ENCODE results near the gene CRYAB. TPM values are rescaled to one million over a fixed set of nuclear protein-coding genes. Genes with fewer than 3 reads are reported as not detected.

CRYAB gene
- polyA plus RNA-seq, 1 of the 3 experiments (the other 2 are of a cell fraction), result 0.92 TPM

DNA sequence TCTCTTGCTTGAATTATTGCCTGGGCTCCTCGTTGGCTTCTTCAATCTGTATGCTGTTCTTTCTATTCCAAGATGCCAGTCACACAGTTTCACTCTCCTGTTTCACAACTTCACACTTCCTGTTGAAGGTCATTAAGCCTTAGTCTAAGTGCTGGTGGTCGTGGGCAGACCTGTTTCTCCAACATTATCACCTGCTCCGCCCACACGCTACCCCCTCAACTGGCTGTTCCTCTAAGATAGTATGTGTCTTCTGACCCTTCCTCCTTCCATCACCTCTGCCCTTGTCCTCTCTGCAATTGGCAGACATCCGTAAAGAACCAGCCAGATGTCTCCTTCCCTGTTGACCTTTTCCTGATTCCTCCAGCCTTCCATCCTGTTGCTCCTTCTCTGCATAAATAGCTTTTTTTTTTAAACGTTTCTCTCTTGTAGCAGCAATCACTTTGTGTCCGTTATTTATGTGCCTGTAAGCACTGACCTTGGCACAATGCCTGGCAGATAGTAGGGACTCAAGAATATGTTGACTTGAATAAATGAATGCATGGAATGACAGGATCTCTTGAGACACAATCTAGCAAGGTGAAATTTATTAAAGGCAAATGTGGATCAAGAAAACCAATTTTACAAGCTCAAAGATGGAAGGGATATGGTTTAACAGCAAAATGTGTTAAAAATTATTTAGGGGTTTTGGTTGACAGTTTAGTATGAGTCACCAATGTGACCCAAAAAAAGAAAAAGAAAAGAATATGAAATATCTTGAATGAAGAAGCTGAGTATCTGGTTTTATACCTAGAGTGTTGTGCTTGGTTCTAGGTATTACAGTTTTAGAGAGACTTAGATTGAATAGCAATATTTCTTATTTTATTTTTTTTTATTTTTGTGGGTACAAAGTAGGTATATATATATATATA lies 38.2 kb upstream of the CRYAB start:
- Histone ChIP-seq H3K9ac (no peak overlapping the region), H3K4me1 (ENCODE audit: control insufficient read depth in 1 of 2, insufficient read depth in 2 of 2, low read depth in 1 of 2, low read length in 1 of 2) (peaks cover 0 to 12% of the 10 kb centered on the region in 2 experiments; a peak in 2 of 4 replicates), H3K36me3 (replicated peaks in 1 of 2; ENCODE audit: control insufficient read depth in 1 of 2, insufficient read depth in 2 of 2, low read length in 1 of 2) (peaks cover 0 to 5% of the 10 kb centered on the region in 2 experiments), H3K9me2 (no peaks in the 10 kb centered on the region), H4K20me1 (ENCODE audit: insufficient read depth) (no peaks in the 10 kb centered on the region), H3F3A (replicated peaks; ENCODE audit: insufficient read depth) (peaks cover 11% of the 10 kb centered on the region), H3K27ac (ENCODE audit: low read depth in 2 of 2, low read length in 1 of 2) (no peak overlapping the region), H3K27me3 (ENCODE audit: insufficient read depth) (no peaks in the 10 kb centered on the region), H3K4me2 (no peak overlapping the region), H3K9me3 (no peaks in the 10 kb centered on the region), H3K79me2 (ENCODE audit: insufficient read depth) (peaks cover 33% of the 10 kb centered on the region; the same call in 1 of the 2 replicates), H2AFZ (ENCODE audit: low read depth) (no peak overlapping the region), H3K4me3 (ENCODE audit: low read depth in 2 of 2, low read length in 1 of 2) (no peak overlapping the region)
- no peak for DNase-seq
- TF ChIP-seq TAF1 (IDR thresholded peaks at IDR 0.05; ENCODE audit: borderline replicate concordance, low read depth, low read length), result no peak
- no peak for TF ChIP-seq FOXM1 (IDR thresholded peaks at IDR 0.05; ENCODE audit: low read depth)
- TF ChIP-seq POLR2AphosphoS5 (IDR thresholded peaks at IDR 0.05; ENCODE audit: low read depth, low read length), result no peak
- no peak for TF ChIP-seq EZH2phosphoT487 (IDR thresholded peaks at IDR 0.05; ENCODE audit: borderline replicate concordance, low read depth)
- TF ChIP-seq GATA2 (CRISPR knock-in tag; IDR thresholded peaks at IDR 0.05), result no peak
- TF ChIP-seq, protein P1, sequence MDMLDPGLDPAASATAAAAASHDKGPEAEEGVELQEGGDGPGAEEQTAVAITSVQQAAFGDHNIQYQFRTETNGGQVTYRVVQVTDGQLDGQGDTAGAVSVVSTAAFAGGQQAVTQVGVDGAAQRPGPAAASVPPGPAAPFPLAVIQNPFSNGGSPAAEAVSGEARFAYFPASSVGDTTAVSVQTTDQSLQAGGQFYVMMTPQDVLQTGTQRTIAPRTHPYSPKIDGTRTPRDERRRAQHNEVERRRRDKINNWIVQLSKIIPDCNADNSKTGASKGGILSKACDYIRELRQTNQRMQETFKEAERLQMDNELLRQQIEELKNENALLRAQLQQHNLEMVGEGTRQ (IDR thresholded peaks at IDR 0.05; ENCODE audit: borderline replicate concordance, low read depth, low read length), result no peak
- TF ChIP-seq NFIC (IDR thresholded peaks at IDR 0.05; ENCODE audit: borderline replicate concordance), result no peak
- no peak for TF ChIP-seq JUND (IDR thresholded peaks at IDR 0.05)
- no peak for TF ChIP-seq RFX5 (IDR thresholded peaks at IDR 0.05; ENCODE audit: low read length)
- TF ChIP-seq CTCF (IDR thresholded peaks at IDR 0.05), result no peak
- no peak for TF ChIP-seq TEAD4 (IDR thresholded peaks at IDR 0.05; ENCODE audit: borderline replicate concordance, insufficient read depth)
- TF ChIP-seq, protein P2, sequence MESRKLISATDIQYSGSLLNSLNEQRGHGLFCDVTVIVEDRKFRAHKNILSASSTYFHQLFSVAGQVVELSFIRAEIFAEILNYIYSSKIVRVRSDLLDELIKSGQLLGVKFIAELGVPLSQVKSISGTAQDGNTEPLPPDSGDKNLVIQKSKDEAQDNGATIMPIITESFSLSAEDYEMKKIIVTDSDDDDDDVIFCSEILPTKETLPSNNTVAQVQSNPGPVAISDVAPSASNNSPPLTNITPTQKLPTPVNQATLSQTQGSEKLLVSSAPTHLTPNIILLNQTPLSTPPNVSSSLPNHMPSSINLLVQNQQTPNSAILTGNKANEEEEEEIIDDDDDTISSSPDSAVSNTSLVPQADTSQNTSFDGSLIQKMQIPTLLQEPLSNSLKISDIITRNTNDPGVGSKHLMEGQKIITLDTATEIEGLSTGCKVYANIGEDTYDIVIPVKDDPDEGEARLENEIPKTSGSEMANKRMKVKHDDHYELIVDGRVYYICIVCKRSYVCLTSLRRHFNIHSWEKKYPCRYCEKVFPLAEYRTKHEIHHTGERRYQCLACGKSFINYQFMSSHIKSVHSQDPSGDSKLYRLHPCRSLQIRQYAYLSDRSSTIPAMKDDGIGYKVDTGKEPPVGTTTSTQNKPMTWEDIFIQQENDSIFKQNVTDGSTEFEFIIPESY (IDR thresholded peaks at IDR 0.05; ENCODE audit: borderline replicate concordance, low read depth), result no peak
- TF ChIP-seq TCF12 (IDR thresholded peaks at IDR 0.05), result no peak
- WGBS (ENCODE audit: low lambda C conversion rate), result 88% methylated on average over 7 of the region's 7 CpGs
- POLR2A ChIA-PET, result interaction anchor here (1.0 kb wide), 1 partner anchor 11 kb away, joined by 3 read pairs; no protein-coding TSS in a partner anchor
- CTCF ChIA-PET, result interaction anchor here (0.9 kb wide), 1 partner anchor 12 kb away, joined by 4 read pairs; the partner anchor contains the start of gene DIXDC1
